ENCODE results near the gene UNC119.

DNA sequence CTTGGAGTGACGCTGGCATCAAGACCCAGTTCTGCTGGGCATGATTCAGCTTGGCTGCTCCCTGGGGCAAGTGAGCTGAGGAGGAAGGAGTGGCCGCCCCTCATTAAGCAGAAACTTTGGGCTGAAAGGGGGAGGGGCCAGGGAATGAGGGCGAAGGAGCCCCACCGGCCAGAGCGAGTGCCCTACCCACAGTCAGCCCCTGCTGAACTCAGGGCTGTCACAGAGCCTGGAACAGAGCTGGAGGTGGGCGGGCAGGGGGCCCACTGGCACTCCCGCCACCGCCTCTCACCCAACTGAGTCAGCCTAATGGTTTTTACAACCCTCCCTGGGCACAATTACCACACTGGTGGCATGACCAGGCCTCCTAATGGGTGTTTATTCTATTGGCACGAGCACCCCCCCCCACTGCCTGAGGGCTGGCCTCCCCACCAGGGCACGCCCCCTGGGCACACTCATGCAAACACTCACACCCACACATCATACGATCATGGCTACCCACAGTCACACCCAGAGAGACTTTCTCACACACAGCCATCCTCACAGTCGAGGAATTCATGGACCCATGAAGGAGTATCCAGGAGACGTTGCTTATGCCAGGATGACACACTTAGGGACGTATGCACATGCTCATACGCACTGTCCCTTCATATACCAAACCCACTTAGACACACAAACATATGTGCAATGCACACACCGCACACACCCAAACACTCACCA lies 19.2 kb downstream of the UNC119 start:
- TF ChIP-seq, protein P1, sequence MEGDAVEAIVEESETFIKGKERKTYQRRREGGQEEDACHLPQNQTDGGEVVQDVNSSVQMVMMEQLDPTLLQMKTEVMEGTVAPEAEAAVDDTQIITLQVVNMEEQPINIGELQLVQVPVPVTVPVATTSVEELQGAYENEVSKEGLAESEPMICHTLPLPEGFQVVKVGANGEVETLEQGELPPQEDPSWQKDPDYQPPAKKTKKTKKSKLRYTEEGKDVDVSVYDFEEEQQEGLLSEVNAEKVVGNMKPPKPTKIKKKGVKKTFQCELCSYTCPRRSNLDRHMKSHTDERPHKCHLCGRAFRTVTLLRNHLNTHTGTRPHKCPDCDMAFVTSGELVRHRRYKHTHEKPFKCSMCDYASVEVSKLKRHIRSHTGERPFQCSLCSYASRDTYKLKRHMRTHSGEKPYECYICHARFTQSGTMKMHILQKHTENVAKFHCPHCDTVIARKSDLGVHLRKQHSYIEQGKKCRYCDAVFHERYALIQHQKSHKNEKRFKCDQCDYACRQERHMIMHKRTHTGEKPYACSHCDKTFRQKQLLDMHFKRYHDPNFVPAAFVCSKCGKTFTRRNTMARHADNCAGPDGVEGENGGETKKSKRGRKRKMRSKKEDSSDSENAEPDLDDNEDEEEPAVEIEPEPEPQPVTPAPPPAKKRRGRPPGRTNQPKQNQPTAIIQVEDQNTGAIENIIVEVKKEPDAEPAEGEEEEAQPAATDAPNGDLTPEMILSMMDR (IDR thresholded peaks at IDR 0.05) = no peak
- TF ChIP-seq JUN (IDR thresholded peaks at IDR 0.05) (no peak), POLR2A (IDR thresholded peaks at IDR 0.05; ENCODE audit: low read length) (no peak), FOSL2 (IDR thresholded peaks at IDR 0.05) (no peak), FOSL2 (CRISPR knock-in tag; IDR thresholded peaks at IDR 0.05) (no peak), HDAC2 (IDR thresholded peaks at IDR 0.05) (no peak)
